HCT116 (cell line): ENCODE measurements around the gene VEPH1. TPM values are rescaled to one million over a fixed set of nuclear protein-coding genes. Genes with fewer than 3 reads are reported as not detected.

Experiments used
- ATAC-seq: fragments of 200-7000 bp; cut with Tn5 transposase; 2 replicates; pipeline ENCODE4 v1.9.1; 2020; ENCODE audit warnings: mild to moderate bottlenecking, moderate library complexity
- BruUV-seq: library from RNA; stranded (reverse); fragments of 400-500 nt; replicated peaks from 2 replicates; lab custom pipeline; 2021; lab: Mats Ljungman, UMichigan
- CTCF ChIA-PET: fragments of 300-600 bp; sonication (Branson Sonifier 250); formaldehyde crosslinking; loops from one replicate; lab custom pipeline; 2021; ENCODE audit warnings: antibody characterized with exemption; lab: Charles Lee
- POLR2A ChIA-PET: fragments of 300-600, 350-600 bp; sonication (Branson Sonifier 250); formaldehyde crosslinking; loops from one replicate; lab custom pipeline; 2021; ENCODE audit warnings: antibody characterized with exemption; lab: Charles Lee
- RAD21 ChIA-PET, 2 experiments: fragments of 300-600 bp; sonication (Branson Sonifier 250); formaldehyde crosslinking; loops; one replicate each; lab custom pipeline; 2023; ENCODE audit warnings: low total read pairs in 2 of 2; ENCODE audit not compliant: uncharacterized antibody in 2 of 2, unreplicated experiment in 2 of 2, low non-redundant PET in 1 of 2; lab: Charles Lee
- DNase-seq: peaks from one replicate; pipeline ENCODE4 v3.0.0-alpha.2; 2010; ENCODE audit warnings: low read depth, low spot score
- H2AFZ ChIP-seq: fragments of 200-600 bp; shearing (Covaris generic), sonication (generic); 2 replicates; pipeline ENCODE4 v1.6.1; 2017; ENCODE audit warnings: low read depth, mixed run types, mixed read lengths, antibody characterized with exemption, low read length; ENCODE audit not compliant: poor library complexity, severe bottlenecking
- H3K27ac ChIP-seq: 2 replicates; pipeline ENCODE4 v1.5.1; 2012; ENCODE audit warnings: low read depth, low read length
- H3K27me3 ChIP-seq: fragments of 200-600 bp; sonication (generic); 2 replicates; pipeline ENCODE4 v1.6.1; 2016; ENCODE audit warnings: mixed run types, low read length, mixed read lengths; ENCODE audit not compliant: insufficient read depth
- H3K36me3 ChIP-seq, 2 experiments: fragments of 200-500 bp in 1 of 2; fragments of 200-600 bp in 1 of 2; sonication (Bioruptor generic) in 1 of 2; sonication (generic) in 1 of 2; 2 replicates each; pipeline versions ENCODE4 v1.5.1 to v1.6.1; 2014 to 2016; ENCODE audit warnings: low read length in 2 of 2, inconsistent platforms in 1 of 2, mixed read lengths in 1 of 2, mixed run types in 1 of 2; ENCODE audit not compliant: insufficient read depth in 2 of 2, control insufficient read depth in 1 of 2
- H3K4me1 ChIP-seq, 2 experiments: fragments of 200-600 bp in 1 of 2; sonication (generic) in 1 of 2; 2 replicates each; pipeline versions ENCODE4 v1.5.1 to v1.6.1; 2012 to 2017; ENCODE audit warnings: low read length in 2 of 2, inconsistent platforms in 1 of 2, mild to moderate bottlenecking in 1 of 2, mixed read lengths in 1 of 2, mixed run types in 1 of 2, moderate library complexity in 1 of 2; ENCODE audit not compliant: insufficient read depth in 2 of 2, control insufficient read depth in 1 of 2
- H3K4me2 ChIP-seq: fragments of 200-600 bp; sonication (generic); 2 replicates; pipeline ENCODE4 v1.6.1; 2017; ENCODE audit warnings: mixed run types, low read length, mixed read lengths
- H3K4me3 ChIP-seq, 2 experiments: fragments of 200-600 bp in 1 of 2; sonication (generic) in 1 of 2; replicated peaks in 1 of 2; 2 replicates each; pipeline ENCODE4 v1.5.1; 2011 to 2016; ENCODE audit warnings: low read length in 2 of 2, control low read depth in 1 of 2, low read depth in 1 of 2, mild to moderate bottlenecking in 1 of 2, mixed read lengths in 1 of 2, mixed run types in 1 of 2
- H3K79me2 ChIP-seq: fragments of 200-600 bp; sonication (generic); 2 replicates; pipeline ENCODE4 v1.6.1; 2017; ENCODE audit warnings: mild to moderate bottlenecking, mixed run types, low read length, moderate library complexity, mixed read lengths; ENCODE audit not compliant: insufficient read depth
- H3K9ac ChIP-seq: fragments of 200-600 bp; sonication (generic); 2 replicates; pipeline ENCODE4 v1.6.1; 2016; ENCODE audit warnings: low read length, mixed read lengths
- H3K9me2 ChIP-seq: fragments of 200-600 bp; sonication (generic), shearing (Covaris generic); 2 replicates; pipeline ENCODE4 v1.6.1; 2017; ENCODE audit warnings: mixed run types, mild to moderate bottlenecking, moderate library complexity; ENCODE audit not compliant: insufficient read depth
- H3K9me3 ChIP-seq, 2 experiments: fragments of 200-500 bp in 1 of 2; fragments of 200-600 bp in 1 of 2; sonication (Bioruptor generic) in 1 of 2; sonication (generic) in 1 of 2; 2 replicates each; pipeline ENCODE4 v1.6.1; 2014 to 2017; ENCODE audit warnings: low read length in 2 of 2, mixed read lengths in 2 of 2, inconsistent platforms in 1 of 2, low read depth in 1 of 2, mild to moderate bottlenecking in 1 of 2, mixed run types in 1 of 2, moderate library complexity in 1 of 2; ENCODE audit not compliant: control insufficient read depth in 1 of 2, insufficient read depth in 1 of 2
- H4K20me1 ChIP-seq: fragments of 200-600 bp; sonication (generic), shearing (Covaris generic); 2 replicates; pipeline ENCODE4 v1.6.1; 2017; ENCODE audit warnings: mixed run types, mild to moderate bottlenecking, moderate library complexity; ENCODE audit not compliant: insufficient read depth
- ATF3 ChIP-seq: IDR thresholded peaks from 2 replicates; pipeline ENCODE4 v1.6.1; 2012
- EGR1 ChIP-seq: IDR thresholded peaks from 2 replicates; pipeline ENCODE4 v1.6.1; 2012; ENCODE audit warnings: low read depth
- ELF1 ChIP-seq: IDR thresholded peaks from 2 replicates; pipeline ENCODE4 v1.6.1; 2012; ENCODE audit warnings: low read depth, borderline replicate concordance
- EZH2 ChIP-seq: fragments of 200-600 bp; sonication (generic); IDR thresholded peaks from 2 replicates; pipeline ENCODE4 v1.6.1; 2017; ENCODE audit warnings: antibody characterized with exemption, mixed run types
- EZH2phosphoT487 ChIP-seq: fragments of 200-600 bp; IDR thresholded peaks from 2 replicates; pipeline ENCODE4 v1.6.1; 2018; ENCODE audit warnings: antibody characterized with exemption, borderline replicate concordance
- FOSL1 ChIP-seq: IDR thresholded peaks from 2 replicates; pipeline ENCODE4 v1.6.1; 2012; ENCODE audit warnings: low read depth
- JUND ChIP-seq: IDR thresholded peaks from 2 replicates; pipeline ENCODE4 v1.6.1; 2012
- MAX ChIP-seq: IDR thresholded peaks from 2 replicates; pipeline ENCODE4 v1.6.1; 2012
- REST ChIP-seq: IDR thresholded peaks from 2 replicates; pipeline ENCODE4 v1.6.1; 2012; ENCODE audit warnings: low read depth
- SP1 ChIP-seq: IDR thresholded peaks from 2 replicates; pipeline ENCODE4 v1.6.1; 2012; ENCODE audit warnings: low read depth
- TCF7L2 ChIP-seq: IDR thresholded peaks from 2 replicates; pipeline ENCODE4 v1.7.0; 2011; ENCODE audit warnings: borderline replicate concordance, inconsistent platforms; ENCODE audit not compliant: insufficient read depth, insufficient read length; ENCODE audit errors: extremely low read depth
- YY1 ChIP-seq: IDR thresholded peaks from 2 replicates; pipeline ENCODE4 v1.6.1; 2011; ENCODE audit warnings: low read length, low read depth, moderate library complexity, mild to moderate bottlenecking; ENCODE audit not compliant: insufficient replicate concordance; ENCODE audit errors: extremely low read depth
- ZBTB33 ChIP-seq: IDR thresholded peaks from 2 replicates; pipeline ENCODE4 v1.6.1; 2011; ENCODE audit warnings: mild to moderate bottlenecking, low read length, moderate library complexity; ENCODE audit not compliant: insufficient replicate concordance; ENCODE audit errors: extremely low read depth
- ZNF274 ChIP-seq: fragments of 200-500 bp; sonication (Bioruptor generic); IDR thresholded peaks from 2 replicates; pipeline ENCODE4 v1.6.1; 2014; ENCODE audit warnings: mild to moderate bottlenecking, low read depth, low read length, inconsistent platforms
- intact Hi-C: fragments of 100-400 bp; cut with micrococcal nuclease; formaldehyde crosslinking; loops from 2 replicates; pipeline ENCODE4 v1.10.0; 2022
- total RNA-seq: library from RNA; stranded (reverse); gene quantifications from one replicate; pipeline ENCODE4 v1.2.1, GENCODE V29; 2021; ENCODE audit not compliant: unreplicated experiment
- TF ChIP-seq, protein P1 (sequence below), 3 experiments: fragments of 200-600 bp in 1 of 3; sonication (generic) in 1 of 3; IDR thresholded peaks in 2 of 3; conservative IDR thresholded peaks in 1 of 3; 2 replicates each; pipeline ENCODE4 v1.5.1; 2012 to 2017; ENCODE audit warnings: low read depth in 2 of 3, low read length in 2 of 3, antibody characterized with exemption in 1 of 3, borderline replicate concordance in 1 of 3, control low read depth in 1 of 3, mild to moderate bottlenecking in 1 of 3, mixed read lengths in 1 of 3, mixed run types in 1 of 3, moderate library complexity in 1 of 3; ENCODE audit not compliant: insufficient read depth in 1 of 3

Gene VEPH1
- total RNA-seq, 1 experiment from 2014 or later: 4.9 TPM

- H3K27ac ChIP-seq: no peak overlapping the region
- no peaks in the 10 kb centered on the region for H3K27me3 ChIP-seq
- no peaks in the 10 kb centered on the region for H4K20me1 ChIP-seq
- H3K4me2 ChIP-seq: no peak overlapping the region
- no peak overlapping the region for H3K9ac ChIP-seq
- intact Hi-C loops: no loop called here
- TF ChIP-seq SP1: no peak
- TF ChIP-seq TCF7L2: no peak
- TF ChIP-seq YY1: no peak
- no peak for TF ChIP-seq MAX
- TF ChIP-seq EZH2: no peak
- no peak for TF ChIP-seq ZBTB33
- TF ChIP-seq ATF3: no peak
- no peak for TF ChIP-seq ZNF274
- TF ChIP-seq FOSL1: no peak
- TF ChIP-seq EGR1: no peak
- no peak for TF ChIP-seq JUND
- no peak for TF ChIP-seq REST
- TF ChIP-seq EZH2phosphoT487: no peak
- TF ChIP-seq, protein P1, sequence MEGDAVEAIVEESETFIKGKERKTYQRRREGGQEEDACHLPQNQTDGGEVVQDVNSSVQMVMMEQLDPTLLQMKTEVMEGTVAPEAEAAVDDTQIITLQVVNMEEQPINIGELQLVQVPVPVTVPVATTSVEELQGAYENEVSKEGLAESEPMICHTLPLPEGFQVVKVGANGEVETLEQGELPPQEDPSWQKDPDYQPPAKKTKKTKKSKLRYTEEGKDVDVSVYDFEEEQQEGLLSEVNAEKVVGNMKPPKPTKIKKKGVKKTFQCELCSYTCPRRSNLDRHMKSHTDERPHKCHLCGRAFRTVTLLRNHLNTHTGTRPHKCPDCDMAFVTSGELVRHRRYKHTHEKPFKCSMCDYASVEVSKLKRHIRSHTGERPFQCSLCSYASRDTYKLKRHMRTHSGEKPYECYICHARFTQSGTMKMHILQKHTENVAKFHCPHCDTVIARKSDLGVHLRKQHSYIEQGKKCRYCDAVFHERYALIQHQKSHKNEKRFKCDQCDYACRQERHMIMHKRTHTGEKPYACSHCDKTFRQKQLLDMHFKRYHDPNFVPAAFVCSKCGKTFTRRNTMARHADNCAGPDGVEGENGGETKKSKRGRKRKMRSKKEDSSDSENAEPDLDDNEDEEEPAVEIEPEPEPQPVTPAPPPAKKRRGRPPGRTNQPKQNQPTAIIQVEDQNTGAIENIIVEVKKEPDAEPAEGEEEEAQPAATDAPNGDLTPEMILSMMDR (IDR thresholded peaks at IDR 0.05 in 2 of 3, conservative IDR thresholded peaks at IDR 0.05 in 1 of 3; ENCODE audit: borderline replicate concordance in 1 of 3, insufficient read depth in 1 of 3, low read depth in 2 of 3, low read length in 2 of 3): no peak
- no peak for TF ChIP-seq ELF1
- TF ChIP-seq, all 23 proteins: peak for 0
- H3K36me3 ChIP-seq: no peaks in the 10 kb centered on the region
- POLR2A ChIA-PET: no interaction called here
- no peaks in the 10 kb centered on the region for H3K4me1 ChIP-seq
- no peaks in the 10 kb centered on the region for H3K9me3 ChIP-seq
- CTCF ChIA-PET: no interaction called here
- ATAC-seq (no peak), DNase-seq (no peak)
- H2AFZ ChIP-seq: no peak overlapping the region
- no peaks in the 10 kb centered on the region for H3K9me2 ChIP-seq
- H3K4me3 ChIP-seq: no peak overlapping the region
- no peaks in the 10 kb centered on the region for H3K79me2 ChIP-seq
- no TSS peak for BruUV-seq
- RAD21 ChIA-PET: no interaction called here
Observed at GRCh38 chr3:157220211-157220610, 283.0 kb downstream of the VEPH1 start.
